ENCODE data around the gene TMEM154.
A peak's percentile ranks its signal among the peaks of the same experiment; 100 is the strongest.

Gene TMEM154

DNA sequence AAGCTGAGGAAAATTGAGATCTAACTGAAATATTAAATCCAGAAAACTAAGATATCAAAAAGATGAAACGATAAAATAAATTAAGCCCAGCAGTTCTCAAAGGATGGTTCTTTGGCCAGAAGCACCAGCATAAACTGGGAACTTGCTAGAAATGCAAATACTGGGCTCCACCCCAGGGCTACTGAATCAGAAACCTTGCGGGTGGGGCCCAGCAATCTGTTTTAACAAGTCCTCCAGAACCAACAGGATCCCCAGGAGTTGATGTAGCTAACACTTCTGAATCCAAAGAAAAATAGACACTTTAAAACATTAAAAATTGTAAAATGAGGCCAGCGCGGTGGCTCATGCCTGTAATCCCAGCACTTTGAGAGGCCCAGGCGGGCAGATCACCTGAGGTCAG, 14.1 kb upstream of the TMEM154 start:
- DNase-seq, result no peak

DNA sequence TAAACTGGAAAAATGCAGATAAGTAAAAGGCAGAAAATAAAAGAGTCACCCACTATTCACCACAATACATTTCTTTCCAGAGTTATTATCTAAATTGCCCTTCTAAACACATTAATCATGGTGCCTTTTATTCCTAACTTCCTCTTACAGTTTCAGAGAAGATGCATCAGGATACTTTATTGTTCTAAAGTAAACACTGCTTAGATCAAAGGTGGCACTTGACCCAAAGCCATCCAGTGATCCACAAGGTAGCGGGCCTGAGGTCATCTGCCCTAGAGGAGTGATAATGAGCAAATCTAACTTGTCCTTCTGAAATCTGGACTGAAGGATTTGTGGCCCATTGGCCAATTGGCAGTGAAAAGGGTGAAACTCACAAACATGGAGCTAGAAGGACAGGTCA, 12.0 kb upstream of the TMEM154 start:
- no peak for DNase-seq

DNA sequence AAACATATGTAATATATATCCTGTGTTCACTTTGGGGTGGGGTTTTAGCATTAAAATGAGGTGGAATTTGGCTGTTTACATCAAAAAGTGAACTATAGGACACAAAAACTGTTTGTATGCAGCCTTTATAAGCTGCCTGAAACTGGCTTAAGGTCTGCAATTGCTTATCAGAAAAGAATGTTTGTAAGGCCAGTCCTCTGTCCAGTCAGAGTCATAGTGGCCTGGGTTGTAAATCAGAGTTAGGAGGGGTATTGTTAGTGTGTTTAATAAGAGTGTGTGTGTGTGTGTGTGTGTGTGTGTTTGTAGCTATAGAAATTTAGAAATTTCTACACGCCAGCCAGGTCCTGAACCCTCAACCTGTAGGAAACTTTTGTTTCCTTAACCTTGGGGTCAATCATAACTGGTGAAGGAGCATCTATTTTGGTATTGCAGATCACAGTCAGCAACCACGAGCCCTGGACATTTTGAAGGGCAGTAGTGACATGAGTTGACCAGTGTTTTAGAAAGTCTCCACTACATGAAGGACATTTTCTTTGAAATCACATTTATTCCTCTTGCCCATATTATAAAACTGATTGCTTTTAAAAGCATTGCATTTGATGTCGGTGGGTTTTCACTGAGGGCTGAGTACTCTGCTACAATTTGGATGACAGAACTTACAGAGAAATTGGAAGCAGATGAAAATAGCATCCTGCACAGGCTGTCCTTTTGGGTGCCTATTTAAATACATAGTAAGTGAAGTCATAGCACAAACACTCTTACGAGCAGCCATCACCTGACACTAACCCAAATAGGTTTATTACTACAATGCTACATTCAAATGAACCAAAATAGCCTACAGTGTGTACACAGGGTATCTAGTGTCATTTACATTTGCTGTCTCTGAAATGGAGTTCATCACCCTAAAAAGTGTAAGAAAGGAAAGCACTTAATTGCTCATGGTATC, 11.2 kb upstream of the TMEM154 start:
- DNase-seq, result no peak

DNA sequence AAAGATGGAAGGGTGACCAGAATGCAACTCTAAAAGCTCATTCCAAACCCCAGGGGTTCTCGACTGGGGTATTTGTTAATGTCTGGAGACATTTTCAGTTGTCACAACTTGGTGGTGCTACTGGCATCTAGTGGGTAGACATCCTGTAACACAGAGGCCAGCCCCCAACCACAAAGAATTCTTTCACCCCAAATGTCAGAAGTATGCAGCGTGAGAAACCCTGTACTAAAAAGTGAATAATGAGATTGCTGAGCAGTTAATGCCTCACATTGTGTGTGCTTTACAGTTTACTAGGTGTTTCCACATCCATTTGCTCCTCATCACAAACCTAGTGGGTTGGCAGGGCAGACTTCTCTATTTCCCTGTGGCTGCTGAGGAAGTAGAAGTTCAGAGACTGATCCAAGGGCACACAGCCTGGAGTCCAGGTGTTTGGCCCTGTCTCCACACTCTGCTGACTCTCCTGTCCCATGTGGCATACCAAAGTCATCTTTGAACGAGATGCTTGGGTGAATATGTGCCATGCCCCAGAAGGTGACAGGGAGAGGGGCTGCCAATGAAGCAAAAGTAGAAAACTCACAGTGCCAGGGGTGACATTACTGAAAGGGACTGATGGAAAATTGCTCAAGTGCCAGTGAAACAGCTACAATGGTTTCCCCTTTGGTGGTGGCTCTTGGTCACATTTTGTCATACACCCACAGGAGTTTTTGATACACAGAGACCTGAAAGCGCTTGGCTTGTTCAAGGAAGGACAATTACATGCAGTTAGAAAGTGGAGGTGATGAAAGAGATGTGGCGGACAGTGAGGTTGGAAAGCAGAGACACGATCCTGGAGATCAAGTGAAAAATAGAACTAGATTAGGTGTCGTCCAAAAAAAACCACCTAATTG, 10.1 kb upstream of the TMEM154 start:
- no peak for DNase-seq

DNA sequence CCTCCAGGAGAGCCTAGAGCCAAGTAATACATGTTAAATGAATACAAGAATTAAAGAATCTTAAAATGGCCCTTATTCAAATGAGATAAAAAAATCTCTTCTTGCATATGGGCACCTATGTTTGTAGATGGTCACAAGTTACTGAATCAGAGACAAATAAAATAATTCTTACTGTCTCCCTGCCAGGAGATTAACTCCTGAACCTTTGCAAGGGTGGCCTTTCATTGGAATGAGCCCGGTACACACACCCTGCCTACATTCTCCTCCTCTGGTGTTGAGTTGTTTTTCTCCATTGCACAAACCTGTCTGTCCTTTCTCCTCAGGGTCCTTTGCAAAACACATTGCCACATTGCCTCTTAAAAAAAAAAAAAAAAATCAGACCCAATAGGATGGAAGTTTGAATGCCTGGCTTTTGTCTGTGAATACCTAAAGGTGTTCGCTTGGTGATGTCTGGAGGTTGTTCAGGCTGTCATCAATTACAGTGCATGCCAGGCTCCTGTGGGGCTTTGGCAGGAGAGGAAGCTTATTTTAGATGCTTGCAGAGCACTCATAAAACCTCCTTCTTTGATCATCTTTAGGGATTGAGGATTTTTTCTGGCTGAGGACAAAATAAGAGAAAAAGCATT, 8.3 kb upstream of the TMEM154 start:
- no peak for DNase-seq

DNA sequence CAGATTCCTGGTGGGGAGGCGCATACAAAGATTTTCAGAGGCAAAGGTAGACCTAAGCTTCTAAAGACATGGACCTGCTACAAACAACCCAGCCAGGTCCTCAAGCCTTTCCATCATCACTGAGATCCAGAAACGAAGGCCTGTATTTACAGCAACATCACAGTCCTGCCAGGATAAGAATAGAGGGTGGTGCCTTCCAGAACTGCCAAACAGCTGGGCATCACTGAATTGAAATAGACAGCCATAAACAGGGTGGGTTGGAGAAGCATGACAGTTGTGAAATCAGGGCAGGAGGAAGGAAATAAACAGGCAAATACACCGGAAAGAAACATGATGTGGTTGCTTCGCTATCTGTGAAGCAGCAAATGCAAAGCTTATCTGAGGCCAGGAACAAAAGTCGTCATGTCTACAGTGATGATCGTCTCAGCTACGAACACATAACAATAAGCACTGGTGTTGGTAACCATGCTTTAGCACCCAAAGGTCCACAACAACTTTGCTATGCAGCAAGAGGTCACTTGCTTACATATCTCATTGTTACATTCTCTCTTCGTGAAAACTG, 6.7 kb upstream of the TMEM154 start:
- DNase-seq, result no peak

DNA sequence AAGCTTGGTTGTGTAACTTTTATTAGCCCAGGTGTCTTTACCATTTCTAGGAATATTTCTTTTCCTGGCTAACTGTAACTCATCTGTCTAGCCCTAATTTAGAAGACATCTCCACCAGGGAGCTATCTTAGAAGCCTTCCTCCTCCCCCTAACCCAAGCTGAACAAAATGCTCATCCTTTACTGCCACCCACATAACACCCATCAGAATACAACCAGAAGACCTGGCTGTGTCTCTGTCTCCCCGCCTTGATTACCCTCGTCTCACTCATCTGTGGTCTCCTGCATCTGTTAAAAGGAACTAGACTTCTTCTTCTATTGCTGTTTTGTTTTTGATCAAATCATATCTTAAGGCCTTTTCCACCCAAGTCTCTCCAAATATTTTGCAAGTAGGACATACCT, 4.8 kb upstream of the TMEM154 start:
- no peak for DNase-seq

DNA sequence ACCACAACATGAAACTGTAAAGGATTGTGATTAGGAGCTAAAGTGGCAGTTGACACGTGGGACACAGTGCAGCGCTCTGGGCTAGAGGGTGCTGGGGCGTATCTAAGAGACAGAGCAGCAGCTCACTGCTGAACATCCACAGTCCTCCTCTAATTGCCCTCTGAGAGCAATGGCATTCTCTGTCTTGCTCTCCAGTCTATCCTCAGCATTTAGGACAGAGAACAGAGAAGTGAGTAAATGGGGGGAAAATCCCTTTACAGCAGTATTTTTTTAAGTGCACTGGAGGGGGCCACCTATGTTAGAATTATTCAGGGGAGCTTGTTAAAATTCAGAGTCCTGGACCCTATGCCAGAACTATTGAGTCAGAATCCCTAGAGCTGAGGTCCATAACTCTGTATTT, 4.2 kb upstream of the TMEM154 start:
- DNase-seq, result no peak

DNA sequence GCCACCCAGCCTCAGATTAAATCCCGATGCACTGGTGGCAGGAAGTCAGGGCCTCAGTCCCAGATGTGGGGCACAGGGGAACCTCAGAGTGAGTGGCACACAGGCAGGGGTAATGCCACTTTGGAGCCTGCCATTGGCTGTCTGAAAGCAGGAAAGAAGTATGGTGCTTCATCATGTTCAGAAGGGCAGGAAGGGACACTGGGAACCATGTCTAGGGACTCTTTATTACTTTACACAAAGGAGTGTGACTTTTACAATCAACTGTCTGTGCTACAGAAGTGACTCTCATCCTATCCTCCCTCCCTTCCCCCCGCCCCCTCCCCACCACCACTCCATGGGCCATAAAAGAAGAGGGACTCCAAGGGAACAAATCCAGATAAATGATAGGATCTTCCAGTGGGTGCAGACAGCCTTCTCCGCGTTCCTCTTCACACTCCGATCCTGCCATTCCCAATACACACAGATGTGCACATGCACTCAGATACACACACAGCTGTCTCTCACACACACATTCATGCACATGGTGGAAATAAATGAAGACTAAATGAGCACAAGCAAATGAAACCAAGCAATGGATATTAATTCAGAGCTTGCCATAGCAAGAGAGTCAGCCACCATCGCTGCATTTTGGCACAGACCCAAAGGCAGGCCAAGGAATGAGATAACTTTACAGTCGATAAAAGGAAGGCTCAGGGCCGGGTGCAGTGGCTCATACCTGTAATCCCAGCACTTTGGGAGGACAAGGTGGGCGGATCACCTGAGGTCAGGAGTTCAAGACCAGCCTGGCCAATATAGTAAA, 2.5 kb upstream of the TMEM154 start:
- DNase-seq, result no peak

DNA sequence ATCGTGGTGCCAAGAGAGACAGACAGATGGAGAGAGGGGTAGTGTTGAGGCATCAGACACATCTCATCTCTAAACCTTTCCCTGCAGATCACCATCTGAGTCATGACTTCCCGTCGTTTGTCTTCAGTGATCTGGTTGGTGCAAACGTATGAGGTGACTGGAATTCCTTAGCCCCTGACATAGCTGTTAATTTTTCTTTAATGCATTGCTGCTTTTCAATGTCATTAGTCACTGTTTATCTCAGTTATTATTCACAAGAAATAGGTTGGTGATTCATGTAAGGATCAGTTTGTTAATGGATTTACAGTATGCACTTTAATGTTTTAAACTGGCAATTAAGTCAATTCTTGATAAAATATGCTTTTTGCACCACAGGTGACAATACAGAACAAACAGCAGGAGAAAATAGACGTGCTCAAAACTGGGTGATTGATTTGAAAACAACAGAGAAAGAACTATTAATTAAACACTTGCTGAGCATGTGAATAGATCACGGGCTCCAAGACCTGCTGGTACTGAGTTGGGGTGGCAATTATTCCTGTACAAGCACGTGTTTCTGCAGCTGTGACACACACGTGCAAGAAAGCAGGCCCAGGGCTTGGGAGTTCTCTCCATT, 1.3 kb upstream of the TMEM154 start:
- no peak for DNase-seq

DNA sequence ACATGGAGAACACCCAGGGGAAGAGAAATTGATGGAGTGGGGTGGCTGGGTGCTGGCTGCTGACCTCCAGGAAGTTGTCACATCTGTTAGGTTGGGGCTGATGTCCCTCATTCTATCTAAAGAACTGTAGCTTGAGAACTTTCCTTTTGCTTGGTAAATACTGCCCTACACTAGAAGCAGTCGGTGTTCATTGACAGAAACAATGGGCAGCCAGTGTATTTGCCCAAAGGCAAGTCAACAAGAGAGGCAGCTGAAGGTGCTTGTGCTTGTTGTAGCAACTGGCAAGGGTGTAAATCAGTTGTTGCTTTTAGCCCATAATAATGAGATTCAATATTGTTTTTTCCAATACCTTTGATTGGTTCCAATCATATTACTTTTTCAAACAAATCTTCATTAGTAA, 956 bp downstream of the TMEM154 start:
- DNase-seq, result no peak

DNA sequence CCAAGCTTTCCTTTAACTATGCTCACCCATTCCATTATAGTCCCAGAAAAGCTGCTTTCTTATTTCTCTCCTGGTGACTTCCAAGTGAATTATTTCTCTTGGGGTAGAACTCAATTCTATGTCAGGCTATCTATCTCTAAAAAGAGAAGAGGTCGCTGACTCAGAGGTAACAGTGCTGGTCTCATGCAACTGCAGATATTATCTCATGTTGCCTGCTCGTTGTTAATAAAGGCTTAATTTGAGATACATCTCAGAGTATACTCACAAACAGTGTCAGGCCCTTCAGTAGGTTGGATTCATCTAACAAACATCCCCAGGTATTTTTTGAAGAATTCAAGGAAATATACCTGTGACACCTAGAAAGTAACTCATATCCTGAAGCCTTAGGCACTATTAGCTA, 2.7 kb downstream of the TMEM154 start:
- no peak for DNase-seq

DNA sequence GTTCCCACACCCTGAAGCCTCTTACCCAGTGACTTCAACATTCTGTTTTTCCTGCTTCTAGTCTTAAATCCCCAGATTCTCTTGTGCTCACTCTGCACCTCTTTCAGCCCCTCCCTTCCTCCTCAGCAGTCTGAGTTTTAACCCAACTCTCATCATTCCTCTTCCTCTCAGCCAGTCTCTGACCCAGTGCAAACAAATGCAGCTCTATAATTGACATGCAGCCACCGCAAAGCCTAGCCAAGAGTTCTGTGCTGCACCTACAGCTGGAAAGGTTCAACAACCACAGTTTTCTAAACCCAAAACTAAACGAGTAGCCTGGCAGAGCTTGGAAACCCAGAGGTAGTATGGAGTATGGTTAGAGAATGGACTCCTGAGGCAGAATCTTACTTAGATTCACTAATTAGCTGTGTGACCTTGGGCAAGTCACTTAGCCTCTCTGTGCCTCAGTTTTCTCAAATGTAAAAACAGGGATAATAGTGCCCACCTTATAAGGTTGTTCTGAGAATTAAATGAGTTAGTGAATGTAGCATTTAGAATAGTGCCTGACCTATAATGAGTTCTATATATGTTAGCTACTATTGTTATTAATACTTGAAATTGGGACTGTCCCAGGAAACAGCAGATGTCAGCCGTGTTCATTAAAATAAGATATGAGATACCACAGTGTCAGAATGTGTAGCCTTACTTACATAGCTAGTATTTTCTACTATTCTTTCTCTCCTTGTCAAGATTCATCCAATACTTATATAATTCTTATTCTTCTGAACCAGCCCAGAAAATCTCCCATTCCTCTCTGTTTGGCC, 3.5 kb downstream of the TMEM154 start:
- no peak for DNase-seq

DNA sequence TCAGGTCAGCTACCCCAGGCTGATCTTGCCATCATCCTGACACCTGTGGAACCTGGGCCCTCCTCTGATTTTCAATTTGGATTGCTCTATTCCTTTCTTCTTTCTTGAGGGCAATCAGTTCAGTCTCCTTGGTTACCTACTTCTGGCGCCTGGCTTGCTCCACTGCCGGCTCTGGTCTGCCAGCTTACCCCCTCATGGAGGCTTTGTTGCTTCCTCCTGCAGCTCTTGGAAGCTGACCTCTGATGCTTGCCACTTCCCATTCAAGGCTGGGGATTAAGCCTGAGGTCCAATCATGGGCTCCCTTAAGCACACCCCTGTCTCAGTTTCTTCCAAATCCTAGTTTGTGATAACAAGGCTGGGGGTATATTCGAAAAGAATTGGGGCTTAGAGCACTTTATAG, 5.4 kb downstream of the TMEM154 start:
- DNase-seq, result no peak

DNA sequence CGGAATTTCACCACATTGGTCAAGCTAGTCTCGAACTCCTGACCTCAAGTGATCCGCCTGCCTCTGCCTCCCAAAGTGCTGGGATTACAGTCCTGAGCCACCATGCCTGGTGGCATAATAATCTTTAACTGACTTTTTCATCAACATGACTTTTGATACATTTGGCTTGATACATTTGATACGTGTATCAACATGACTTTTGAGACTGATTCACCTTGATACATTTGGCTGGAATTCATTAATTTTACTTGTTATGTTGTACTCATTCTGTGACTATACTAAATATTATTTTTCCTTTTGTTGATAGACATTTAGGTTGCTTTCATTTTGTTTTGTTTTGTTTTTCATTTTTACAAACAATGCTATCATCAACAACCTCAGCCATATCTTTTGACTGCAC, 6.3 kb downstream of the TMEM154 start:
- no peak for DNase-seq

DNA sequence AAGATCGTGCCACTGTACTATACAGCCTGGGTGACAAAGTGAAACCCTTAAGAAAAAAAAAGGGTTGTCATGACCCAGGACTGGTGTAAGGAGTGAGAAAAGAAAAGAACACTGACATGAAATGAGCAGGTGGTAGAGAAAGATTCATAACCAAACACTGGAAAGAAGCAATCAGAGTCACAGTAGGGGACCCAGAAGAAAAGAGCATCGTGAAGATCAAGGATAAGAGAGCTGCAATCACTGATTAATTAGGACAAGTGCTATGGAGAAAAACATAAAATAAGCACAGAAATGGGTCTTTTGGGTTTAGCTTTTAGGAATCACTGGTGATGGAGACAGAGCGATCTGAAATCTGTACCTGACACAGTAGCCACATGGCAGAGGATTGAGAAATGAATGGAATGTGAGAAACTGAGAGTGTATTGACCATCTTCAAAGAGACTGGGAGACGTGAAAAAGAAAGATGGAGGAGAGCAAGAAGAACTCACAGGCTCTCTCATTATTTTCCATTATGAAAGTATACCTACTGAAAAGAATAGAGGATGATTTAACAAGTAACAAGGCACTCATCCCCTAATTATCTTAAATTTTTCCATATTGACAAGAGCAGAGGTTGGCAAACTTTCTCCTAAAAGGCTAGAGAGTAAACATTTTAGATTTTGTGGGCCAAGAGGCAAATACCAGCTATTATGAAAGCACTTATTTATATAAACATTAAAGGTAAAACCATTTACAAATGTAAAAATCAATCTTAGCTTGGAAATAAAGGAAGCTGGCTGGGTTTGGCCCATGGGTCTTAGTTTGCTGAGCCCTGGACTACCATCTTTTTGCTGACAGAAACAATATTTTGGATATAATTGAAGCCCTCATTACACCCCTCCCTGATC, 7.3 kb downstream of the TMEM154 start:
- DNase-seq, result no peak

DNA sequence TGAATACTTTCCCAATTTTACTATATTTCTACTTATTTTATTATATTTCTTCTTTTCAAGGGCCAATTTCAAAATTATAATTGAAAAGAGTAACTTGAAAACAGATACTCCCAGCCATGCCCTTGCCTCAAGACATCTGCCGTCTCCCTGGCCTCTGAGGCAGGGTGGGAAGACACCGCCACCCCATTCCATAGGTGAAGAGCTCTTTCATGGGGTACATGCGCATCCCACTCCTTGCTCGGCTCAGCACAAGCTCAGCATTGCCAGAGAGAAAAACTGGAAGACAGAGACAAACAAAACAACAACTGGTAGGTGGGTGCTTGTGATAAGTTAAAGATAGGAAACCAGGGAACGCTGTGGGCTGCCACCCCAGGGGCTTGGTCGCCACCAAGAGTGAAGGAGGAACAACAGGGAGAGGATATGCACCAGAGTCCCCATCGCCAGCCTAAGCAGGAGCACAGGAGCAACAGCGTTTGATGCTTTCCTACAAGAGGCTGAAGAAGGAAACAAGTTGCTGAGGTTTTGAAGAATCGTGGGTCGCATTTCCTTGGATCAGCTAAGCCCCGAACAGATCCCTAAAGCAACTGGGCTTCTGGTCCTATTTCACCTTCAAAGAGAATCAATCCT, 11.3 kb downstream of the TMEM154 start:
- no peak for DNase-seq

DNA sequence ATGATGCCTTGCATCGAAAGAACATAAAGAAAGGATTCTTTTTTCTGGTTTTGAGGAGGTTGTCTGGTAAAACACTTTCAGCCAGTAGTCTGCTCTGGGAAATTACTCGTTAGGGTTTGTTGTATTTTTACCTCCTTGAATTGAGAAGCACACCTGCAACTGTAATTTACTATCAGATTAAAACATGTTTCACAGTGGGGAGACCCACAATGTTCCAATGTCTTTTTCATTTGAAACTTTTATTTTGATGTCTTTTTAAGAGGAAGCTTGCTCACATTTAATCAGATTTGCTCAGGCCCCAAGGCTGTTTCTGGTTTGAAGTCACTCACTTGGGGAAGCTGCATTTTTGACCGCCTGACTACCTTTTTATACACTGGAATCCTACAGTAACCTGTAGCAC, 12.0 kb downstream of the TMEM154 start:
- DNase-seq, result no peak

DNA sequence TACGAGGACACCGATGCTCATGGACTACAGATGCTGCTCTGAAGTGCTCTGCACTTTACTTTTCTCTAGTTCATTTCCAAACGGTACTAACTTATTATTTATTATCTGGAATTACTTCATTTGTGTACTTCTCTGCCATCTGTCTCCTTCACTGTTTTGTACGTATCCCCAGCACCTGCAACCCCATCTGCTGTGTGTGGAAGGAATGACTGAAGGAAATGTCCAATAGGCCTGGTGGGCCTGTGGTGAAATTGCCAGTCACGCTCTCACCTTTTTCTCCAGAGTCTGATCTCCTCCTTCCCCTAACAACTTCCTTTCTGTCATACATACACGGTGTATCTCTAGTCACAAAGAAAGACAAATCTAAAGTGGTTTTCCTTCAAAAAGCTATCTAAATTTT, 12.9 kb downstream of the TMEM154 start:
- peak; percentile 6 for DNase-seq

All from NCI-H2171 (cell line).